ENCODE data around the gene SKIC8.
A peak's percentile ranks its signal among the peaks of the same experiment; 100 is the strongest.

The SKIC8 gene

DNA sequence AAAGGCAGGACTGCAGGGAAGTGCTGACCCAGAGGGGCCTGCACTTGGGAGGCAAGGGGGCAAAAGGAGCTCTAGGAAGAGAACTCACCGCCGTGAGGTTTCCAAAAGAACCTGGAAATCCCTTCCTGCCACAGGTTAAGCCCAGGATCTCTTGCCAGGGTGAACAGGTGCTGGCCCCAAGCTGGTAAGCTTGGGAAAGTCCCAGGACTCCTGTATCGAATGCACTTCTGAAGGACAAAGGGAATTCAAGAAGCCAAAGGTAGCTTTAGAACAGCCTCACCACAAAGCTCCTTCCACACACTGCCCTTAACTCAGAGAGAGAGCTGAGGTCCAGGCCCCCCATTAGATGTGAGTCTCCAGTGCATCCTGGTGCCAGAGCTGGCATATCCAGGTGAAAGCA lies 11.9 kb upstream of the SKIC8 start:
- POLR2A ChIA-PET, result interaction anchor here (0.6 kb wide), 1 partner anchor 12 kb away, joined by 3 read pairs; the partner anchor contains the start of gene SKIC8
- TF ChIP-seq, protein P1, sequence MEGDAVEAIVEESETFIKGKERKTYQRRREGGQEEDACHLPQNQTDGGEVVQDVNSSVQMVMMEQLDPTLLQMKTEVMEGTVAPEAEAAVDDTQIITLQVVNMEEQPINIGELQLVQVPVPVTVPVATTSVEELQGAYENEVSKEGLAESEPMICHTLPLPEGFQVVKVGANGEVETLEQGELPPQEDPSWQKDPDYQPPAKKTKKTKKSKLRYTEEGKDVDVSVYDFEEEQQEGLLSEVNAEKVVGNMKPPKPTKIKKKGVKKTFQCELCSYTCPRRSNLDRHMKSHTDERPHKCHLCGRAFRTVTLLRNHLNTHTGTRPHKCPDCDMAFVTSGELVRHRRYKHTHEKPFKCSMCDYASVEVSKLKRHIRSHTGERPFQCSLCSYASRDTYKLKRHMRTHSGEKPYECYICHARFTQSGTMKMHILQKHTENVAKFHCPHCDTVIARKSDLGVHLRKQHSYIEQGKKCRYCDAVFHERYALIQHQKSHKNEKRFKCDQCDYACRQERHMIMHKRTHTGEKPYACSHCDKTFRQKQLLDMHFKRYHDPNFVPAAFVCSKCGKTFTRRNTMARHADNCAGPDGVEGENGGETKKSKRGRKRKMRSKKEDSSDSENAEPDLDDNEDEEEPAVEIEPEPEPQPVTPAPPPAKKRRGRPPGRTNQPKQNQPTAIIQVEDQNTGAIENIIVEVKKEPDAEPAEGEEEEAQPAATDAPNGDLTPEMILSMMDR (IDR thresholded peaks at IDR 0.05; ENCODE audit: control extremely low read depth, extremely low read depth, low read depth, missing control alignments), result no peak
- CTCF ChIA-PET, result interaction anchor here (0.7 to 3.3 kb wide), 11 partner anchors 10 to 427 kb away, joined by 3 to 26 read pairs (median 4); partner anchors contain the start of gene SKIC8
- DNase-seq (ENCODE audit: extremely low spot score), result no peak

DNA sequence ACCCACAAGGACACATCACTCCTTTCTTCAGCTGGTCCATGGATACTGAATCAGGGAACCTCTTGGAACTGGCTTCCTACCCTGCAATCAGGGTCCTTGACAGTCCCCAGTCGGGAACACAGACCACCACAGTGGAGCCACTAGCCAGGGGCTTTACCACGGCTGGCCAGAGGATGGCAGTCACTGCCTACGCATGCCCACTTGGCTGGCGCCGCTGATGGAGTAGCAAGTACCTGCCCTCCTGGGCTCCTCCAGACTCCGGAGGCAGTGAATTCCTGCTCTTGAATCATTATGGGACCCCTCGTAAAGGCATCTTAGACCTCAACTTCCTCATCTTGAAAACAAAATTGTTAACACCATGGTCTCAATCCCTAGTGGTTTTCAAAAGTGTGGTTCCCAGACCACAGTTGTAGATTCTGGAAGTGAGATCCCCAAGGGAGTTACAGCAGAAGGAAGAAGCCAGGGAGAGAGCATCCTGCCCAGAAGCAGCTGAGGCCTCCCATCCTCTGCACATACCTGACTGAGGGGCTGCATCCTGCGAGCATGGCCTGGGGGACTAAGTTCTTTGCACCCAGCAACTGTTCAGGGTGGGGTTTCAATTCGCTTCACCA lies 9.1 kb upstream of the SKIC8 start:
- POLR2A ChIA-PET, result no interaction called here
- TF ChIP-seq, protein P1 (IDR thresholded peaks at IDR 0.05; ENCODE audit: control extremely low read depth, extremely low read depth, low read depth, missing control alignments), result peak; percentile 71
- CTCF ChIA-PET, result interaction anchor here (0.7 to 3.3 kb wide), 19 partner anchors 9 to 431 kb away, joined by 3 to 26 read pairs (median 4); partner anchors contain the start of gene SKIC8
- DNase-seq (ENCODE audit: extremely low spot score), result peak; percentile 76

DNA sequence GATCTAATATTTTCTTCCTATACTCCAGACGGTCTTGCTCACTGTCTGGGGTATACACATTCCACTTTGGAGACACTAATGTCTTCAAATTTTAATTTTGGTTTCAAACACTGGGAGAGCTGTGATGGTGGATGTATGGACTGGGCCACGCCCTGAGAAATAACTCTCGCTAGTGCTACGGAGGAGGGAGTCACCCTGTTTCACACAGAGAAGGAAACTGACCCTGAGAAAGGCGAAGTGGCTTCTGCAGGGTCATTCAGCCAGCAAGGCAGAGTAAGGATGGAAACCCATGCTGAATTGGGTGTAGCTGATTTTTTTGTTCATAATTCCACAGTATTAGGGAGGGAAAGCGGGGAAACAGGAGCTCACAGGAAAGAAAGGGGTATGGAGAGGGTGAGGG lies 8.6 kb upstream of the SKIC8 start:
- POLR2A ChIA-PET, result no interaction called here
- CTCF ChIA-PET, result interaction anchor here (0.7 to 3.0 kb wide), 10 partner anchors 9 to 432 kb away, joined by 3 to 26 read pairs (median 4); partner anchors contain the start of gene SKIC8
- TF ChIP-seq, protein P1 (IDR thresholded peaks at IDR 0.05; ENCODE audit: control extremely low read depth, extremely low read depth, low read depth, missing control alignments), result no peak
- no peak for DNase-seq (ENCODE audit: extremely low spot score)

DNA sequence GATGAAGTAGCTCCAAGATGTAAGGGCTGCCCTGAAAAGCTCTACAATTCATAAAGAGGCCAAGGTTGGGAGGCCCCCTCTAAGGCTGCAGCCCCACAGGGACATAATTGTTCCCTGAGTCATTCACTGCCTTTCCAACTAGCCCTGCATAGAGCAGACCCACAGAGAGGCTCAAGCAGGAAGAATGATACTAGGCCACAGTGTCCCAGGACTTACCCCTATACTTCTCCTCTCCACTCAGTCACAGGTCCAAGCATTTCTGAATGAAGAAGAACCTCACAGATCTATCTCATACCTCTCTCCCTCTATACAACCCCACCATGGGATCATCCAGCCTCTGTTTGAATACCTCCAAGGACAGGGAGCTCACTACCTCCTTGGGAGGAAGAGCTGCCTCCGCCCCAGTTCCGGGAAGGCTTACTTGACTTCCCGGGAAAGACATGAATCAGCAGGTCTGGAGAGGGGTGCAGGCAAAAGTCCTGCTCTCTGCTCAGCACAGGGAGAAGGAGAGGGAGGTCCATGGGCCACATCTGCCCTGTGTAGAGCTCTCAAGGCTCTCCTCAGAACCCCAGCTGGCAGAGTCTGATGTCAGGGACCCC lies 6.9 kb upstream of the SKIC8 start:
- DNase-seq (ENCODE audit: extremely low spot score), result no peak
- TF ChIP-seq, protein P1 (IDR thresholded peaks at IDR 0.05; ENCODE audit: control extremely low read depth, extremely low read depth, low read depth, missing control alignments), result no peak
- POLR2A ChIA-PET, result no interaction called here
- CTCF ChIA-PET, result interaction anchor here (0.6 to 2.6 kb wide), 7 partner anchors 9 to 176 kb away, joined by 3 to 26 read pairs (median 3); no protein-coding TSS in a partner anchor

DNA sequence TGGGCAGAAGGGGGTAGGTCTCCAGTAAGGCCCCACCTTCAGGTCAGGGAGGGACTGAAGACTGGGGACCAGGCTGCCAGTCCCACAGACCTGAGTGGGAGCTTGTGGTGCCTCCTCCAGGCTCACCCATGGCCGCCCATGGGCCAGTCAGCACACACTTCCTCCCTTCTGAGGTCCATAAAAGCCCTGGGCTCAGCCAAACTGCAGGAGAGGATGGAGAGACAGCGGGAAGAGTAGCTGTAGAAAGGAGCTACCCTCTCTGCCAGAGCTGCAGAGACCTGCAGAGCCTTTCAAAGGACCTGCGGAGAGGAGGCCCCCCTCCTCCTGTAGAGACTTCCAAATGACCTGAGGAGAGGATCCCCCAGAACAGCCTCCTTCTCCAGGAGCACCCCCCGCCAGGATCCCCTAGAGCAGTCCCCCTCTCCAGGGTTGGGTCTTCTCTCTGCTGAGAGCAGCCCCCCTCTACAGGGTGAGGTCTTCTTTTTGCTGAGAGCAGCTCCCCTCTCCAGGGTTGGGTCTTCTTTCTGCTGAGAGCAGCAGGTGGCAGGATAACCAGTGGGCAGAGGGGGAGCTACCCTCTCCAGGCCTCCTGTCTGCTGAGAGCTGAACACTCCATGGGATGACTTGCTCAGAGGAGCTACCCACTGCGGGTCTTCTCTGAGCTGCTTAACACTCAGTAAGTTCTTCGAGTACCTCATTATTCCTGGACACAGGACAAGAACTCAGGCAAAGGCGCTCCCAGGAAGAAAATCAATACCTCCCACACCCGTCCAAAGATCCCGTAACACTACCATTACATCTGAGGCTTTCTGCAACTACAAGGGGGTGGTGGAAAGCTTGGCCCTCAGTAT lies 5.0 kb upstream of the SKIC8 start:
- no peak for DNase-seq (ENCODE audit: extremely low spot score)
- ChIA-PET POLR2A (no interaction called here), CTCF (interaction anchor here (0.9 to 1.5 kb wide), 3 partner anchors 120 to 344 kb away, joined by 3 read pairs; no protein-coding TSS in a partner anchor)
- TF ChIP-seq, protein P1 (IDR thresholded peaks at IDR 0.05; ENCODE audit: control extremely low read depth, extremely low read depth, low read depth, missing control alignments), result no peak
